Neural crest cell (in vitro differentiated cells): ENCODE measurements around the gene RPS4Y2. TPM values are rescaled to one million over a fixed set of nuclear protein-coding genes. Genes with fewer than 3 reads are reported as not detected.

Experiments
- DNase-seq: peaks from one replicate; pipeline ENCODE4 v3.0.0; 2021; ENCODE audit warnings: low read depth, mixed read lengths, low spot score
- H3K27ac Mint-ChIP-seq: one replicate; pipeline ENCODE4 v1.8.0; 2021; ENCODE audit warnings: mild to moderate bottlenecking, mixed read lengths; ENCODE audit not compliant: unreplicated experiment
- H3K27me3 Mint-ChIP-seq: 2 replicates; pipeline ENCODE4 v1.8.0; 2021; ENCODE audit warnings: low read depth, mild to moderate bottlenecking, mixed read lengths
- H3K36me3 Mint-ChIP-seq: 2 replicates; pipeline ENCODE4 v1.8.0; 2021; ENCODE audit warnings: low read depth, mild to moderate bottlenecking, mixed read lengths
- H3K4me1 Mint-ChIP-seq: 2 replicates; pipeline ENCODE4 v1.8.0; 2021; ENCODE audit warnings: mixed read lengths
- H3K4me3 Mint-ChIP-seq: one replicate; pipeline ENCODE4 v1.8.0; 2021; ENCODE audit warnings: mild to moderate bottlenecking, mixed read lengths
- H3K9me3 Mint-ChIP-seq: 2 replicates; pipeline ENCODE4 v1.8.0; 2021; ENCODE audit warnings: mixed read lengths
- total RNA-seq: library from RNA; stranded (reverse); gene quantifications from 2 replicates; pipeline ENCODE4 v1.2.1, GENCODE V29; 2021
- TF ChIP-seq, protein P1 (sequence below): fragments of 200-600 bp; sonication (generic); conservative IDR thresholded peaks from 2 replicates; pipeline ENCODE4 v1.5.0; 2021; ENCODE audit warnings: antibody characterized with exemption, mild to moderate bottlenecking

The RPS4Y2 gene
- total RNA-seq, 1 donor from 2014 or later, result not detected

DNA sequence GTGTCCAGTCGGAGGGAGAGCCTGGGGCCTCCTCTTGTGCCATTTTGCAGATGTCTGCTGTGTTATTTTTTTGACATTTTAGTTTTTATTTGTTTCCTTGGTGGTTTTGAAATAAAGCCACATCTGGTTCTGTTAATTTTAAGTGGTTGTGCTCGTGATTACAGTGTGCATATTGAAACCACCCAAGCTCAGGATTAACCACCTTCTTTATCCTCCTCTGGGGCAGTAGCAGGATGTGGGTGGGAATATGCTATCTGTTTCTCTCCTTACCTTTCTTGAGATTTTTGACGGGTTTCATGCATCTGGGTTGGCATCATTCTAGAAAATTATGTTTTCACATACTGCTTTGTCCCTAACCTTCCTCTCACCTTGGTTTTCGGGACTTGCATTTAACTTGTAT, 20.2 kb downstream of the RPS4Y2 start:
- H3K9me3 Mint-ChIP-seq, result no peaks in the 10 kb centered on the region
- no peak for DNase-seq
- no peak overlapping the region for H3K27ac Mint-ChIP-seq
- H3K27me3 Mint-ChIP-seq, result no peaks in the 10 kb centered on the region
- no peaks in the 10 kb centered on the region for H3K4me1 Mint-ChIP-seq
- H3K4me3 Mint-ChIP-seq, result no peak overlapping the region
- no peaks in the 10 kb centered on the region for H3K36me3 Mint-ChIP-seq
- TF ChIP-seq, protein P1, sequence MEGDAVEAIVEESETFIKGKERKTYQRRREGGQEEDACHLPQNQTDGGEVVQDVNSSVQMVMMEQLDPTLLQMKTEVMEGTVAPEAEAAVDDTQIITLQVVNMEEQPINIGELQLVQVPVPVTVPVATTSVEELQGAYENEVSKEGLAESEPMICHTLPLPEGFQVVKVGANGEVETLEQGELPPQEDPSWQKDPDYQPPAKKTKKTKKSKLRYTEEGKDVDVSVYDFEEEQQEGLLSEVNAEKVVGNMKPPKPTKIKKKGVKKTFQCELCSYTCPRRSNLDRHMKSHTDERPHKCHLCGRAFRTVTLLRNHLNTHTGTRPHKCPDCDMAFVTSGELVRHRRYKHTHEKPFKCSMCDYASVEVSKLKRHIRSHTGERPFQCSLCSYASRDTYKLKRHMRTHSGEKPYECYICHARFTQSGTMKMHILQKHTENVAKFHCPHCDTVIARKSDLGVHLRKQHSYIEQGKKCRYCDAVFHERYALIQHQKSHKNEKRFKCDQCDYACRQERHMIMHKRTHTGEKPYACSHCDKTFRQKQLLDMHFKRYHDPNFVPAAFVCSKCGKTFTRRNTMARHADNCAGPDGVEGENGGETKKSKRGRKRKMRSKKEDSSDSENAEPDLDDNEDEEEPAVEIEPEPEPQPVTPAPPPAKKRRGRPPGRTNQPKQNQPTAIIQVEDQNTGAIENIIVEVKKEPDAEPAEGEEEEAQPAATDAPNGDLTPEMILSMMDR, result no peak

DNA sequence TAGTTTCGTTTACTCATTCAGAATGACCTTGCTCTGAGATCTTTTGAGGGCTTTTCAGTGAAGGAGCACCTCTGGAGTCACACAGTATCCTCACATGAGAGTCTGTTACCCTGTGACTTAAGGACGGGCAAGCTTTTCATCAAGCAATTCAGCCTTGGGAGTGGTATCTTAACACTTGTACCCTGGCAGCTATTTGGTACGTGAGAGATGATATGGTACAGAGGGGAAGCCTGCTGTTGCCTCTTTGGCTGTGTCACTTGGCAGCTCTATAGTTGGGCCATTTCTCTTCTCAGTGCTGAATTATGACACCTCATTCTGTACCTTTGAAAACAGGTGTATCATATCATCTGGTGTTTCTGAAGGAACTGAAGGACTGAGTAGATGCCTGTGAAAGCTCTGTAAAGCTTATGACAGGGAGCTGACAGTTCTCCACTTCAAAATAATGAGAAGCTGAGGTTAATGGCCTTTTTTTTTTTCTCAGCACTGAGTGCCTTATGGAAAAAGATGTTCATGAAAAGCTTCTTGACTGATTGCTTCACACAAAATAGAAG, 24.3 kb downstream of the RPS4Y2 start:
- no peak for DNase-seq
- H3K4me1 Mint-ChIP-seq, result no peaks in the 10 kb centered on the region
- H3K36me3 Mint-ChIP-seq, result no peaks in the 10 kb centered on the region
- no peak overlapping the region for H3K27ac Mint-ChIP-seq
- no peak overlapping the region for H3K4me3 Mint-ChIP-seq
- TF ChIP-seq, protein P1, result no peak
- H3K27me3 Mint-ChIP-seq, result no peaks in the 10 kb centered on the region
- H3K9me3 Mint-ChIP-seq, result no peaks in the 10 kb centered on the region

DNA sequence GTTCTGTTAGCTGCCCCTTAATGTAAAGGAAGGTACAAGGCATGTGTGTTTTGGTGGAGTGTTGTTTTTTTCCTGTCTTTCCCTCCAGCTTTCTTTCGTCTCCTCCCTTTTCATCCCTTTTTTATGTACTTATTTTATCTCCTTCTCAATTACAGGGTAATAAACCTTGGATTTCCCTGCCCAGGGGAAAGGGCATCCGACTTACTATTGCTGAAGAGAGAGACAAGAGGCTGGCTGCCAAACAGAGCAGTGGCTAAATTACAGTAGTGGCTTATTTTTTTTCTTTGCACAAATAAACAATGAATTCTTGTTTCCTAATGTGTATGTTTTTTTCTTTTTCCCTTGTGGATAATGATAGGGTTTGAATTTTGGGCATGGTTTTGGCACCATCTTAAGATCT, 24.9 kb downstream of the RPS4Y2 start:
- Mint-ChIP-seq H3K36me3 (no peaks in the 10 kb centered on the region), H3K27ac (no peak overlapping the region), H3K4me1 (no peaks in the 10 kb centered on the region), H3K9me3 (no peaks in the 10 kb centered on the region), H3K4me3 (no peak overlapping the region), H3K27me3 (no peaks in the 10 kb centered on the region)
- no peak for DNase-seq
- TF ChIP-seq, protein P1, result no peak

DNA sequence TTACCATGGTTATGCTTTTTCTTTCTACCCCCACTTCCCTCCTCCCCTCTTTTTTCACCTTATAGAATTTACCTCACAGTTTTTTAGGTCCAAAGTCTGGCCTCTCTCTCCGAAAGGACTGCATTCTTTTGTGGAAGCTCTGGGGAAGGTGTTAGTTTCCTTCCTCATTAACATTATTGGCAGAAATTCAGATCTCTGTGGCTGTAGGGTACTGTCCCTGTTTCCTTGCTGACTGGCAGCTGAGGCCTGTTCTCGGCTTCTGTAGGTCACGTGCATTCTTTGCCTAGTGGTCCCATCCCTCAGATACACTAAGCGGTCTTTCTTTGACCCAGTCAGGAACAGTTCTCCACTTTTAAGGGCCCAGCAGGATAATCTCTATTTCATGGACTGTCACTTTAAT, 25.5 kb downstream of the RPS4Y2 start:
- H3K36me3 Mint-ChIP-seq, result no peaks in the 10 kb centered on the region
- no peaks in the 10 kb centered on the region for H3K27me3 Mint-ChIP-seq
- DNase-seq, result no peak
- no peaks in the 10 kb centered on the region for H3K9me3 Mint-ChIP-seq
- no peaks in the 10 kb centered on the region for H3K4me1 Mint-ChIP-seq
- no peak overlapping the region for H3K27ac Mint-ChIP-seq
- TF ChIP-seq, protein P1, result no peak
- H3K4me3 Mint-ChIP-seq, result no peak overlapping the region

DNA sequence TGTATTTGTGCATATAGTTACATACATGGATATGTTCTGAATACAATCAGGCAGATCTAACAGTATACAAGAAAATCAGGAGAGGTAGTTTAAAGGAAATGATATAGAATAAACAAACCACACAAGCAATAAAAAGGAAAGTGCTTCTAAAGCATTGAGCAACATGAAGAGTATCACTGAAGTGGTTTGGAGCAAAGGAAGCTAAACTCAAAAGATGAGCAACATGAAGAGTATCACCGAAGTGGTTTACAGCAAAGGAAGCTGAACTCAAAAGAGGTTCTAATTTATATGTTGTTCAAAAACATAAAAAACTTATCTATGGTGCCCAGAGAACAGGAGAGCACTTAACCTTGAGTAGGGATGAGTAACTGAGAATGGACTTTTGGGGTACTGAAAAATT, 29.1 kb downstream of the RPS4Y2 start:
- H3K4me3 Mint-ChIP-seq, result no peak overlapping the region
- H3K36me3 Mint-ChIP-seq, result no peaks in the 10 kb centered on the region
- no peak for DNase-seq
- TF ChIP-seq, protein P1, result no peak
- no peaks in the 10 kb centered on the region for H3K27me3 Mint-ChIP-seq
- H3K4me1 Mint-ChIP-seq, result no peaks in the 10 kb centered on the region
- no peak overlapping the region for H3K27ac Mint-ChIP-seq
- no peaks in the 10 kb centered on the region for H3K9me3 Mint-ChIP-seq
